Heart left ventricle (tissue), 16 donors: ENCODE data around the gene TTBK2. TPM values are rescaled to one million over a fixed set of nuclear protein-coding genes. Genes with fewer than 3 reads are reported as not detected.
"Not testable (repeated sequence)": the region's sequence is repeated elsewhere in the genome, so short reads cannot be mapped to it uniquely, and the experiment has no call there.

Experiments used
- ATAC-seq, 4 donors: fragments of 200-7000 bp; cut with Tn5 transposase; one replicate each; pipeline ENCODE4 v1.9.1; 2020 to 2022; ENCODE audit warnings: moderate library complexity in 4 of 4, mild to moderate bottlenecking in 3 of 4, moderate number of reproducible peaks in 1 of 4
- DNase-seq, 5 donors: peaks; one replicate each; pipeline ENCODE4 v3.0.0-alpha.2; 2020
- H3K27ac ChIP-seq, 12 donors: fragments of 200-600 bp; sonication (generic) in 4 of 12; one replicate each; pipeline versions ENCODE4 v1.5.0 to v1.8.0; 2016 to 2022; ENCODE audit warnings: mild to moderate bottlenecking in 2 of 12
- H3K27me3 ChIP-seq, 9 donors: fragments of 200-600 bp; sonication (generic) in 2 of 9; one replicate each; pipeline versions ENCODE4 v1.5.1 to v1.8.0; 2016 to 2022; ENCODE audit warnings: mild to moderate bottlenecking in 3 of 9
- H3K36me3 ChIP-seq, 9 donors: fragments of 200-600 bp; sonication (generic) in 2 of 9; one replicate each; pipeline versions ENCODE4 v1.5.0 to v1.8.0; 2018 to 2022; ENCODE audit warnings: mild to moderate bottlenecking in 2 of 9
- H3K4me1 ChIP-seq, 12 donors: fragments of 200-600 bp; sonication (generic) in 4 of 12; one replicate each; pipeline versions ENCODE4 v1.5.0 to v1.8.0; 2016 to 2022; ENCODE audit warnings: mild to moderate bottlenecking in 3 of 12
- H3K4me3 ChIP-seq, 12 donors: fragments of 200-600 bp; sonication (generic) in 4 of 12; one replicate each; pipeline versions ENCODE4 v1.5.0 to v1.8.0; 2017 to 2022; ENCODE audit warnings: mild to moderate bottlenecking in 9 of 12, moderate library complexity in 4 of 12
- H3K9me3 ChIP-seq, 12 donors: fragments of 200-600 bp; sonication (generic) in 4 of 12; one replicate each; pipeline versions ENCODE4 v1.5.0 to v1.8.0; 2016 to 2022; ENCODE audit warnings: mild to moderate bottlenecking in 1 of 12
- CTCF ChIP-seq, 12 donors: fragments of 200-600 bp; sonication (generic) in 4 of 12; IDR thresholded peaks; one replicate each; pipeline versions ENCODE4 v1.5.0 to v1.8.0; 2018 to 2022; ENCODE audit warnings: antibody characterized with exemption in 12 of 12, mild to moderate bottlenecking in 5 of 12
- POLR2A ChIP-seq, 2 donors: fragments of 450-650 bp; IDR thresholded peaks; one replicate each; pipeline ENCODE4 v1.6.1; 2017; ENCODE audit warnings: antibody characterized with exemption in 2 of 2, mild to moderate bottlenecking in 2 of 2, moderate library complexity in 2 of 2
- WGBS, 4 donors: extraction: QIAGEN DNeasy Blood & Tissue Kit in 2 of 4; methylation state at CpG; one replicate each; pipeline versions ENCODE4 v1.1.5 to v1.1.7; 2013 to 2018; 5-methylcytosine and 5-hydroxymethylcytosine counted together
- intact Hi-C, 10 donors: fragments of 100-400 bp; cut with DNase I; formaldehyde crosslinking; loops; one replicate each; pipeline versions ENCODE4 v1.11.1 to v1.14.2; 2022
- polyA plus RNA-seq, 2 donors: library from polyadenylated mRNA; stranded (reverse); fragments of 200-250 nt; gene quantifications; one replicate each; pipeline ENCODE4 v1.2.3, GENCODE V29; 2013
- total RNA-seq, 9 donors: library from RNA; depleted of rRNA in 2 of 9; stranded (reverse); fragments of >200 nt in 2 of 9; fragmentation: NEBNext Ultra II Directional in 3 of 9; extraction: Animal tissue kit (Norgen Biotek cat#: 25700) in 3 of 9; gene quantifications; one replicate each; pipeline versions ENCODE4 v1.1.0 to v1.2.4, GENCODE V29; 2016 to 2023
- donor health status: ischemic (EF 13 %, LVEDD 7.1; RV severe dilation, severe dysfunction).
- donor health status: healthy with polysubstance abuse.
- donor health status: DM: no; HTN: yes; CAD: no.
- donor health status: DM: no; HTN: no; CAD: no.
- donor health status: ischemic (EF 25% LVEDD 6.9; RV normal size, moderate dysfunction).
- donor health status: ischemic (EF 25% LVEDD 5.7; RV mildly dilated, moderate dysfunction).
- donor health status: healthy.
- donor health status: DM: yes; HTN: yes; CAD: no.
- donor health status: ischemic (EF 35%, LVEDD 5.7; RV mildly dilated, moderate dysfunction).
- donor health status: nonischemic (EF 11% LVEDD 7.7; RV severe dilation, severe dysfunction).
- donor health status: DM: yes; HTN: yes; CAD: no.
- donor health status: PGD.
- donor health status: ischemic (EF 29% LVEDD 5.4; RV normal size, mild dysfunction).
- donor health status: nonischemic (EF 23%, LVEDD 6.1; RV moderate dilation, normal function).

Gene TTBK2
- total and polyA plus RNA-seq, 11 donors = 4.9 to 27.9 (median 19.1) TPM

GRCh38 chr15:42903388-42904324 lies 16.9 kb downstream of the TTBK2 start:
- no peaks in the 10 kb centered on the region for H3K27me3 ChIP-seq
- H3K9me3 ChIP-seq = no peaks in the 10 kb centered on the region
- TF ChIP-seq POLR2A (IDR thresholded peaks at IDR 0.05) = no peak
- TF ChIP-seq CTCF (IDR thresholded peaks at IDR 0.05) = no peak
- ATAC-seq (peak in 3 of 4 donors; percentile 52 to 59 (median 53)), DNase-seq (no peak)
- intact Hi-C loops = no loop called here
- WGBS, 4 donors = 49 to 62% (median 53%) methylated on average over 5 of the region's 5 CpGs
- peaks cover 0 to 19% (median 11%) of the 10 kb centered on the region in 12 donors for H3K4me1 ChIP-seq
- peaks cover 0 to 5% (median 0%) of the 10 kb centered on the region in 9 donors for H3K36me3 ChIP-seq
- H3K4me3 ChIP-seq = peak overlapping the region in 4 of 12 donors; percentile 3 to 14 (median 4)
- peak overlapping the region in 9 of 12 donors; percentile 17 to 63 (median 40) for H3K27ac ChIP-seq

- H3K27me3 ChIP-seq, H3K36me3 ChIP-seq, H3K27ac ChIP-seq, DNase-seq, ATAC-seq, intact Hi-C loops, H3K4me3 ChIP-seq: not testable (repeated sequence)
- H3K4me1 ChIP-seq = peaks cover 0 to 18% (median 10%) of the 10 kb centered on the region in 12 donors
- peaks cover 0 to 15% (median 0%) of the 10 kb centered on the region in 12 donors for H3K9me3 ChIP-seq
- WGBS, 4 donors = 90 to 100% (median 98%) methylated on average over 1 of the region's 1 CpG
Observed at GRCh38 chr15:42893911-42894310, 26.7 kb downstream of the TTBK2 start.

- Histone ChIP-seq H3K27ac (no peak overlapping the region), H3K9me3 (peaks cover 0 to 15% (median 0%) of the 10 kb centered on the region in 12 donors), H3K36me3 (no peaks in the 10 kb centered on the region), H3K4me3 (no peak overlapping the region), H3K27me3 (no peaks in the 10 kb centered on the region), H3K4me1 (peaks cover 0 to 18% (median 10%) of the 10 kb centered on the region in 12 donors)
- 93 to 96% (median 95%) methylated on average over 3 of the region's 3 CpGs for WGBS, 4 donors
- TF ChIP-seq CTCF (IDR thresholded peaks at IDR 0.05) (no peak), POLR2A (IDR thresholded peaks at IDR 0.05) (no peak)
- DNase-seq (no peak), ATAC-seq (no peak)
- intact Hi-C loops = no loop called here
Observed at GRCh38 chr15:42891569-42891968, 29.0 kb downstream of the TTBK2 start.

- peaks cover 0 to 18% (median 10%) of the 10 kb centered on the region in 12 donors for H3K4me1 ChIP-seq
- no peak for TF ChIP-seq POLR2A (IDR thresholded peaks at IDR 0.05)
- no peak for TF ChIP-seq CTCF (IDR thresholded peaks at IDR 0.05)
- DNase-seq (no peak), ATAC-seq (peak in 1 of 4 donors; percentile 24)
- peaks cover 0 to 15% (median 0%) of the 10 kb centered on the region in 12 donors for H3K9me3 ChIP-seq
- no peak overlapping the region for H3K4me3 ChIP-seq
- intact Hi-C loops = no loop called here
- H3K27me3 ChIP-seq = no peaks in the 10 kb centered on the region
- 72 to 84% (median 76%) methylated on average over 2 of the region's 2 CpGs for WGBS, 4 donors
- H3K36me3 ChIP-seq = no peaks in the 10 kb centered on the region
- H3K27ac ChIP-seq = no peak overlapping the region
Observed at GRCh38 chr15:42890161-42890913, 30.2 kb downstream of the TTBK2 start.

- H3K27me3 ChIP-seq, DNase-seq, ATAC-seq, H3K27ac ChIP-seq, intact Hi-C loops, H3K4me3 ChIP-seq, H3K36me3 ChIP-seq: not testable (repeated sequence)
- peaks cover 0 to 18% (median 10%) of the 10 kb centered on the region in 12 donors for H3K4me1 ChIP-seq
- peaks cover 0 to 13% (median 0%) of the 10 kb centered on the region in 12 donors for H3K9me3 ChIP-seq
- 94 to 98% (median 96%) methylated on average over 3 of the region's 3 CpGs for WGBS, 4 donors
Observed at GRCh38 chr15:42887384-42887783, 33.2 kb downstream of the TTBK2 start.
